Activated CD4-positive, alpha-beta T cell treated with anti-CD3 and anti-CD28 coated beads, Interleukin-2, amount 10 ng/mL, durations not matched to agents 24 days and 14 days (primary cell): ENCODE results near the gene SBNO2. TPM values are rescaled to one million over a fixed set of nuclear protein-coding genes. Genes with fewer than 3 reads are reported as not detected.

Experiments
- DNase-seq: peaks from one replicate; pipeline ENCODE4 v3.0.0; 2022
- H3K27ac Mint-ChIP-seq: one replicate; pipeline ENCODE4 v1.8.0; 2022; ENCODE audit warnings: mild to moderate bottlenecking, mixed read lengths
- H3K27me3 Mint-ChIP-seq: one replicate; pipeline ENCODE4 v1.8.0; 2022; ENCODE audit warnings: mixed read lengths
- H3K36me3 Mint-ChIP-seq: one replicate; pipeline ENCODE4 v1.8.0; 2022; ENCODE audit warnings: low read depth, mild to moderate bottlenecking, mixed read lengths
- H3K4me1 Mint-ChIP-seq: one replicate; pipeline ENCODE4 v1.8.0; 2021; ENCODE audit warnings: mixed read lengths
- H3K4me3 Mint-ChIP-seq: one replicate; pipeline ENCODE4 v1.8.0; 2022; ENCODE audit warnings: mild to moderate bottlenecking, moderate library complexity, mixed read lengths
- H3K9me3 Mint-ChIP-seq: one replicate; pipeline ENCODE4 v1.8.0; 2021; ENCODE audit warnings: mixed read lengths
- intact Hi-C: fragments of 100-400 bp; cut with micrococcal nuclease; formaldehyde crosslinking; loops from one replicate; pipeline ENCODE4 v1.15.1; 2023
- total RNA-seq: library from RNA; stranded (reverse); gene quantifications from 2 replicates; pipeline ENCODE4 v1.2.3, GENCODE V29; 2022

Gene SBNO2
- total RNA-seq: 97.1 and 98.9 TPM in 2 replicates

- peaks cover 22% of the 10 kb centered on the region for H3K4me1 Mint-ChIP-seq
- H3K27ac Mint-ChIP-seq: peak within 1 kb of the TSS; percentile 91
- intact Hi-C loops: loop anchor here (5.0 kb wide), 1 partner anchor 42 kb away; no protein-coding TSS in a partner anchor
- H3K9me3 Mint-ChIP-seq: no peaks in the 10 kb centered on the region
- H3K27me3 Mint-ChIP-seq: no peaks in the 10 kb centered on the region
- peak; percentile 98 for DNase-seq
- H3K36me3 Mint-ChIP-seq: peaks cover 10% of the 10 kb centered on the region
- H3K4me3 Mint-ChIP-seq: peak within 1 kb of the TSS; percentile 94
These were observed at the start of gene SBNO2 for GRCh38 chr19:1173845-1174809. Gene SBNO2, minus strand, starts transcription at chr19:1174268. Its CDS starts 19,992 bp downstream, at chr19:1154276.

- H3K27me3 Mint-ChIP-seq: no peaks in the 10 kb centered on the region
- no peak overlapping the region for H3K27ac Mint-ChIP-seq
- intact Hi-C loops: no loop called here
- H3K36me3 Mint-ChIP-seq: peaks cover 2% of the 10 kb centered on the region
- H3K9me3 Mint-ChIP-seq: no peaks in the 10 kb centered on the region
- peak; percentile 76 for DNase-seq
- no peak overlapping the region for H3K4me3 Mint-ChIP-seq
- no peaks in the 10 kb centered on the region for H3K4me1 Mint-ChIP-seq
These were observed 49.2 kb upstream of the SBNO2 start for GRCh38 chr19:1223018-1223855.

GRCh38 chr19:1222394-1222793 lies 48.3 kb upstream of the SBNO2 start:
- Mint-ChIP-seq H3K4me3 (no peak overlapping the region), H3K4me1 (no peaks in the 10 kb centered on the region), H3K36me3 (no peaks in the 10 kb centered on the region), H3K27ac (no peak overlapping the region), H3K9me3 (no peaks in the 10 kb centered on the region), H3K27me3 (no peaks in the 10 kb centered on the region)
- DNase-seq: no peak
- intact Hi-C loops: no loop called here

GRCh38 chr19:1221904-1222255 lies 47.8 kb upstream of the SBNO2 start:
- Mint-ChIP-seq H3K27ac (no peak overlapping the region), H3K36me3 (no peaks in the 10 kb centered on the region)

GRCh38 chr19:1220976-1221903 lies 47.2 kb upstream of the SBNO2 start:
- Mint-ChIP-seq H3K36me3 (no peaks in the 10 kb centered on the region), H3K27me3 (no peaks in the 10 kb centered on the region), H3K4me1 (no peaks in the 10 kb centered on the region), H3K4me3 (no peak overlapping the region), H3K27ac (no peak overlapping the region), H3K9me3 (no peaks in the 10 kb centered on the region)
- intact Hi-C loops: no loop called here
- no peak for DNase-seq

More at GRCh38 chr19:1221904-1222255, 47.8 kb upstream of the SBNO2 start:
- Mint-ChIP-seq H3K4me1 (no peaks in the 10 kb centered on the region), H3K4me3 (no peak overlapping the region), H3K9me3 (no peaks in the 10 kb centered on the region), H3K27me3 (no peaks in the 10 kb centered on the region)
- intact Hi-C loops: no loop called here
- DNase-seq: no peak

- intact Hi-C loops: no loop called here
- no peaks in the 10 kb centered on the region for H3K36me3 Mint-ChIP-seq
These were observed 46.4 kb upstream of the SBNO2 start for GRCh38 chr19:1220477-1220930.

GRCh38 chr19:1219786-1220476 lies 45.9 kb upstream of the SBNO2 start:
- Mint-ChIP-seq H3K27me3 (no peaks in the 10 kb centered on the region), H3K4me3 (no peak overlapping the region), H3K36me3 (no peaks in the 10 kb centered on the region), H3K9me3 (no peaks in the 10 kb centered on the region), H3K27ac (no peak overlapping the region), H3K4me1 (no peaks in the 10 kb centered on the region)
- no peak for DNase-seq
- intact Hi-C loops: no loop called here

More at GRCh38 chr19:1220477-1220930, 46.4 kb upstream of the SBNO2 start:
- H3K4me1 Mint-ChIP-seq: no peaks in the 10 kb centered on the region
- no peak for DNase-seq
- no peaks in the 10 kb centered on the region for H3K27me3 Mint-ChIP-seq
- H3K4me3 Mint-ChIP-seq: no peak overlapping the region
- no peak overlapping the region for H3K27ac Mint-ChIP-seq
- H3K9me3 Mint-ChIP-seq: no peaks in the 10 kb centered on the region

- no peak for DNase-seq
- Mint-ChIP-seq H3K4me1 (peaks cover 4% of the 10 kb centered on the region), H3K4me3 (no peak overlapping the region), H3K9me3 (no peaks in the 10 kb centered on the region), H3K27ac (no peak overlapping the region), H3K36me3 (peaks cover under 1% of the 10 kb centered on the region), H3K27me3 (no peaks in the 10 kb centered on the region)
- intact Hi-C loops: no loop called here
These were observed 44.9 kb upstream of the SBNO2 start for GRCh38 chr19:1218751-1219567.

GRCh38 chr19:1217366-1217765 lies 43.3 kb upstream of the SBNO2 start:
- H3K9me3 Mint-ChIP-seq: no peaks in the 10 kb centered on the region
- no peak for DNase-seq
- H3K27me3 Mint-ChIP-seq: no peaks in the 10 kb centered on the region
- peaks cover 13% of the 10 kb centered on the region for H3K4me1 Mint-ChIP-seq
- peaks cover 11% of the 10 kb centered on the region for H3K36me3 Mint-ChIP-seq
- no peak overlapping the region for H3K4me3 Mint-ChIP-seq
- no peak overlapping the region for H3K27ac Mint-ChIP-seq
- intact Hi-C loops: no loop called here

GRCh38 chr19:1216756-1217155 lies 42.7 kb upstream of the SBNO2 start:
- peaks cover 11% of the 10 kb centered on the region for H3K36me3 Mint-ChIP-seq

GRCh38 chr19:1214862-1215731 lies 41.0 kb upstream of the SBNO2 start:
- no peak overlapping the region for H3K4me3 Mint-ChIP-seq
- peaks cover 14% of the 10 kb centered on the region for H3K36me3 Mint-ChIP-seq
- H3K27me3 Mint-ChIP-seq: no peaks in the 10 kb centered on the region
- intact Hi-C loops: no loop called here
- H3K27ac Mint-ChIP-seq: no peak overlapping the region
- H3K4me1 Mint-ChIP-seq: peaks cover 17% of the 10 kb centered on the region
- no peaks in the 10 kb centered on the region for H3K9me3 Mint-ChIP-seq
- no peak for DNase-seq

More at GRCh38 chr19:1216756-1217155, 42.7 kb upstream of the SBNO2 start:
- H3K9me3 Mint-ChIP-seq: no peaks in the 10 kb centered on the region
- H3K4me1 Mint-ChIP-seq: peaks cover 13% of the 10 kb centered on the region
- intact Hi-C loops: no loop called here
- peak overlapping the region; percentile 20 for H3K27ac Mint-ChIP-seq
- no peaks in the 10 kb centered on the region for H3K27me3 Mint-ChIP-seq
- no peak overlapping the region for H3K4me3 Mint-ChIP-seq
- DNase-seq: no peak
